OCI-LY1 (cell line): Measurements from ENCODE around the gene PLPPR3.

Experiments used
- CTCF ChIP-seq: fragments of 200-600 bp; sonication (generic), shearing (Covaris generic); IDR thresholded peaks from 2 replicates; pipeline ENCODE4 v1.5.1; 2017; ENCODE audit warnings: mild to moderate bottlenecking, antibody characterized with exemption, low read length, moderate library complexity, mixed read lengths
- EZH2 ChIP-seq: fragments of 200-600 bp; sonication (generic), shearing (Covaris generic); IDR thresholded peaks from 2 replicates; pipeline ENCODE4 v1.8.0; 2017; ENCODE audit warnings: borderline replicate concordance, mixed run types, mild to moderate bottlenecking, antibody characterized with exemption, low read length, moderate library complexity, mixed read lengths

GRCh38 chr19:827314-827709 is 5.6 kb upstream of the PLPPR3 start:
- TF ChIP-seq CTCF = no peak
- no peak for TF ChIP-seq EZH2
